Stimulated activated CD8-positive, alpha-beta memory T cell treated with anti-CD3 and anti-CD28 coated beads, Interleukin-4, amount 100 ng/mL, for 4 hours (primary cell): Measurements from ENCODE around the gene OSBP2.
"Not testable (repeated sequence)": the region's sequence is repeated elsewhere in the genome, so short reads cannot be mapped to it uniquely, and the experiment has no call there.

Experiments
- DNase-seq, 2 donors: peaks; one replicate each; pipeline ENCODE4 v3.0.0-alpha.2; 2020; ENCODE audit warnings: low read depth in 2 of 2, low spot score in 1 of 2

OSBP2 gene

DNA sequence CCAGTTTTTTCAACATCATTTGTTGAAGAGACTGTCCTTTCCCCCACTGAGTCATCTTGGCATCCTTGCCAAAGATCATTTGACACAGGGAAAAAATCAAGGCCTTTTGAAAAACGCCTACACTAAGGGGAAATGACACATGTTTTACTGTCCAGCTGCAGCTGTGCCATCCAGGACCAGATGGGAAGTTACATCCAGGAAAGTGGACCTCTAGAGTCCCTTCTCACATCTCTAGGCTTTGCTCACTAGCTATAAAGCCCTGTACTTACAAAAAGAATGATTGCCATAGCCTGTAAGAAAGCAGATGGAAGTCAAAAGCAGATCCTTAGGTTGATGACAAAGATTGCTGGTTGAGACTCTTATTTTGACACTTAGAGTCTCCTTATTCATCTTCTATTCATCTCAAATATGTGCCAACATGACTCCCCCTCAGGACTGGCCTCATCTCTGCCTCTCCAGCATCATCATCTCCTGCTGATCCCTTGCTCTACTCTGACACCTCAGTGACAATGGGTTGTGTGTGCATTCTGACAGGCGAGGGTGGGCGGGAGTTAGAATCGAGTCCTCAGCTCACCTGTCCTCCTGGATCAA is 22.8 kb downstream of the OSBP2 start:
- no peak for DNase-seq

DNA sequence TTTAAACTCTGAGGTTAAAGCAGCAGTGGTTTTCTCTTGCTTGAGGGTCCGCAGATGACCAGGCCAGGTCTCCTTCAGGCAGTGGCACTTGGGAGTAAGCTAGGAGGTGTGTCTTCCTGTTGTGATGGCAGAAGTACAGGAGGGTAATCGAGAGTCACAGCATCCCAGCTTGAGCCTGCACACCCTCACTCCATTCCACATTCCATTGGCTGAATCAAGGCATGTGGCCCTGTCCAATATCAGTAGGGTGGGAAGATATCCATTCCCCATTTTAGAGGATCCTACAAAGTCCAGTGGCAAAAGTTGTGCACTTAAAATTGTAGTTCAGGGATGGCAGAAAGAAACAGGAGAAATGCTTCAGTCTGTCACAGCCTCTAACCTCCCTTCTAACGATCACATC is 23.3 kb downstream of the OSBP2 start:
- no peak for DNase-seq

DNA sequence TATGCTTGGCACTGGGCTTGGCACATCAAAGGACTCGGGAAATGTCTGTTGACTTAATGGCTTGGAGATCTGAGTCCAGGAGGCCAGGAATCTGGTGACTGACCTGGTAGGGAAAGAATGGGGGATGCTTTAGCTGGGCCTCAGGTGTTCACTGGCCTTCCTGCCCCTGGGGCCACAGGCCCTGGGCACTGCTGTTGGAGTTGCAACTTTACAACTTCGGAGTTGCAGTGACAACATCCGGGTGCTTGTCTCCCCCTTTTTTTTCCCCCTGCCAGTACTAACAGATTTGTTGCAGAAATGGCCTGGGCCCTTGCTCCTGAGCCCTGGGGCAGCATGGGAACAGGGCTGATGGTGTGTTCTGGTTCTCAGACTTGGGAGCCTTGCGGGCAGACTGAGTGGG is 23.8 kb downstream of the OSBP2 start:
- DNase-seq, result no peak

DNA sequence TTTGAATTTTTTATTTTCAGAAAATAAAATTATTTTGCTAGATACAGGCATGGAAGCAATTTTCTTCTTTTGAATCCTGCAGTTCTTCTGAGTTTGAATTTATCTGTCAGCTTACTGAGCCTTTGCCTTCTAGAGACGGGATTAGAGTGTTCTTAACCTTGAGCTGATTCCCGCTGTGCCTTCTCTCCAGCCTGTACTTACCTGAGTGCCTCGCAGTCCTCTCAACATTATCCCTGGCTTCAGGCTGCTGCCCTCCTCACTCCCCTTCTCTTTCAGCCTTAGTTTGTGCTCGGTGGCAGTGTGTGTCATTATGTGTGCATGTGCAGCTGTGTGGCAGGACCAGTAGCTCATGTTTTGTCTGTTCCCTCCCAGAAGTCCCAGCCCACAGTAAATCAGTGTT is 24.3 kb downstream of the OSBP2 start:
- no peak for DNase-seq

DNA sequence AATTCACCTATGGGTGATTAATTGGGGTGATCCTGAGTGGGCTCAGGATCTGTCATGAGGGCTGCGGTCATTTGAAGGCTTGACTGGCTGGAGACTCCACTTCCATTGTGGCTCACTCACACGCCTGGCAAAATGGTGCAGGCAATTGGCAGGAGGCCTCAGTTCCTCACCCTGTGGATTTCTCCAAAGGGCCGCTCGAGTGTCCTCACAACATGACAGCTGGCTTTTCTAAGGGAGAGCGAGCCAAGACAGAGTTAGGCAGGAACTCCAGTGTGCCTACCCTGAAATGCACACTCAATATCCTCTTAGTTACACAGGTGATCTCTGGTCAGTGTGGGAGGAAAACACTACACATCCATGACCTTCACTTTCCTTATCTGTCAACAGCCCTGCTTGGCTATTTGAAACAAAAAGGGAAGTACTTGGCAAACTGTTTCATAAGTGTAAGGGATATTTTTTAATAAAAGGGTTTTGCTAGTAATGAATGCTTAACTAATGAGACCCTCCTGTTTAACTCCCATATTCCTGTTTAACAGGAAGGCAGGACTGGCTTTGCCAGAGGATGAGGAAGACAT is 25.7 kb downstream of the OSBP2 start:
- no peak for DNase-seq

DNA sequence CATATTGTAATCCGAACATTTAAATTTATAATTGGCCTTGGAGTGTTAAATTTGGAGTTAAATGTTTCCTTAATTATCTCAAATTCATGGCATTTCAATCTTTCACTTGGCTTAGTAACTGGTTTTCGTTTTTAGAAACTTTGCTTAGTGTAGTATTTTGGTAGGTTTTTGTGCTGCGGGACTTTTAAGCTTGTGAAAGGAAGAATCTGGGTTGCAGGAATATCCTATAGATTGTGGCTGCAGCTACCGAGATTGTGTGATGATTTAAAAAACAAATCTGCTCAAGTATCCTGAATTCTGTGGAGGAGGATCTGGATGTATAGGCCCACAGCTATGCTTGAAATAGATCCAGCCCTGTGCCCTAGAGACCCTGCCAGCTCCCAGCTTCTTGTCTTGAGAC is 27.1 kb downstream of the OSBP2 start:
- DNase-seq, result no peak

DNA sequence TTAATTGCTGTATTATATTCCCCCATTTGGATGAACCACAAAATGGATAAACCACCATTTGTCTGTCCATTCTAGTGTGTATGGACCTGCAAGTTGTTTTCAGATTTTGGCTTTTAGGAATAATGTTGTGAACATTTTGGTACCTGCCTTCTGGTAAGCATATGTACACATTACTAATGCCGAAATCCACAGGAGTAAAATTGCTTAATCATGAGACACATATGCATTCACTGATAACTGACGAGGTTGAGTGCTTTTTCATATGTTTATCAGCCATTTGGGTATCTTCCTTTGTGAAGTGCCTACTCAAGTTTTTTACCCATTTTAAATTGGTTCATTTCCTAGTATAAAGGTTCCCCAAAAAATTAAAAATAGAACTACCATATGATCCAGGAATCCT is 34.2 kb downstream of the OSBP2 start:
- DNase-seq, result no peak

DNA sequence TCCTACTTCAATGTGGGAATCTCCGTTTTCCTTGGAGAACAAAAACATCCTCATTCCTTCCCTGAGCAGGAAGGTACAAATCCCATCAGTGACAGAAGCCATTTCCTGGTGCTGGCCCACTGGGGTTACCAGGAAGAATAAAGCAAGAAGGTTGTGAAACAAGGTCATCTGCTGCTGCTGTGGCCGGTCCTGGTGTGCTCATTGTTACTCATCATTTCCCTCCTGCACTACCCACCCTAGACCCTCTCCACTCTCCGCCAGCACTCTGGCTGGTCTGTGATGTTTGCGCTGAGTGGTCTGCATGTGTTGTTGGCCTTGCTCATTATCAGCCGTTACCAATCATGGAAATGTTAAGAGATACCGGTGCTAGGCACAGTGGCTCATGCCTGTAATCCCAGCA is 37.0 kb downstream of the OSBP2 start:
- no peak for DNase-seq

DNA sequence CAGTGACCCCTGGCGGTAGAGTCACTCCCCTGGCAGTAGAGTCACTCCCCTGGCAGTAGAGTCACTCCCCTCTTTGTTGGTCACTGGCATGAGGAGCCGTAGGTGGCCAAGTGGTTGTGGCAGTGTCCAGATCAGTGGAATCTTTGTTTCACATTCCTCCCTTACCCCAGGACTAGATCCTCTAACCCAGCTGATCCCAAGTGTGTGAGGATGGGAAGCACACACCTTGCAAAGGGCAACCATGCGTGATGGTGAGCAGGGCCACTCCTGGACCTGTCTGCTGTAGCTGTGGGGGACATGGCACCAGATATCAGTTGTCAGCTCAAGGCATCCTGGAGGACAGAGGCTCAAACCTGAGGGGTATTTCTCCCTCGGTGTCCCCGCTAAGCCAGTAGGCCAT is 37.8 kb downstream of the OSBP2 start:
- DNase-seq, result no peak

DNA sequence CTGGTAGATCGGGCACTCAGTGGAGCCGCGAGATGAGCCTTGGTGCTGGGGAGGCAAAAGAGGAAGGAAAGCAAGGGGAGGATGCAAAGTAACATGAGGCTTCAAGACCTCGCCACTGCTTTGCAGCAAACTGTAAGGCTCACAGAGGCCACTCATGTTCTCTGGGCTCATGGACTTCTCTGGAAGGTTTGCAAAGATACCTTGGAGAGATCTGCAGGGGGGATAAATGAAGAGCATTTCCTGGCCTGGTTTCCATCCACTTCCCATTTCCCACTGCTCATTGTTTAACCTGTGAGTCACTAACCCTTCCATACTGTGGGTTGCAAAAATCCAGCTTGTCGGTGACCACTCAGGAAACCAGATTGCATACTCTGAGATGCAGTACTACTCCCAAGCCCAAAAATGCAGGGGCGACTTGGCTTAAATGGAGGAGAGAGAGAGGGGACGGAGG is 38.5 kb downstream of the OSBP2 start:
- DNase-seq, result no peak

DNA sequence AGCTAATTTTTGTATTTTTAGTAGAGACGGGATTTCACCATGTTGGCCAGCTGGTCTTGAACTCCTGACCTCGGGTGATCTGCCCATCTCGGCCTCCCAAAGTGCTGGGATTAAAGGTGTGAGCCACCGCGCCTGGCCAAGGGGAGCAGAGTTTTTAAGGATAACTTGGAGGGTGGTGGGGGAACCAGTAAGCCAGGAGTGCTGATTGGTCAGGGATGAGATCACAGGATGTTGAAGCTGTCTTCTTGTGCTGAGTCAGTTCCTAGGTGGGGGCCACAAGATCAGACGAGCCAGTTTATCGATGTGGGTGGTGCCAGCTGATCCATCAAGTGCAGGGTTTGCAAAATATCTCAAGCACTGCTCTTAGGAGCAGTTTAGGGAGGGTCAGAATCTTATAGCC is 45.3 kb downstream of the OSBP2 start:
- DNase-seq, result not testable (repeated sequence)

DNA sequence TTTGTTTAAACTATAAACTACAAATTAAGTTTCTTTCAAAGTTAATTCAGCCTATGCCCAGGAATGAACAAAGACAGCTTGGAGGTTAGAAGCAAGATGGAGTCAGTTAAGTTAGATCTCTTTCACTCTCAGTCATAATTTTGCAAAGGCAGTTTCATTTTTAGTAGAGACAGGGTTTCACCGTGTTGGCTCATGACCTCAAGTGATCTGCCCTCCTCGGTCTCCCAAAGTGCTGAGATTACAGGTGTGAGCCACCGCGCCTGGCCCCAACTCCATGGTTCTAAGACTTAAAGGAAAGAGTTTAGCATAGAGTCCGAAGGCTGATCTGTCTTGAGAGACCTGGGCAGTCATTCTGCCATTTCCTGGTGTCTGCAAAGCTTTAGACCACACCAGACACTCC is 45.8 kb downstream of the OSBP2 start:
- DNase-seq, result not testable (repeated sequence)

DNA sequence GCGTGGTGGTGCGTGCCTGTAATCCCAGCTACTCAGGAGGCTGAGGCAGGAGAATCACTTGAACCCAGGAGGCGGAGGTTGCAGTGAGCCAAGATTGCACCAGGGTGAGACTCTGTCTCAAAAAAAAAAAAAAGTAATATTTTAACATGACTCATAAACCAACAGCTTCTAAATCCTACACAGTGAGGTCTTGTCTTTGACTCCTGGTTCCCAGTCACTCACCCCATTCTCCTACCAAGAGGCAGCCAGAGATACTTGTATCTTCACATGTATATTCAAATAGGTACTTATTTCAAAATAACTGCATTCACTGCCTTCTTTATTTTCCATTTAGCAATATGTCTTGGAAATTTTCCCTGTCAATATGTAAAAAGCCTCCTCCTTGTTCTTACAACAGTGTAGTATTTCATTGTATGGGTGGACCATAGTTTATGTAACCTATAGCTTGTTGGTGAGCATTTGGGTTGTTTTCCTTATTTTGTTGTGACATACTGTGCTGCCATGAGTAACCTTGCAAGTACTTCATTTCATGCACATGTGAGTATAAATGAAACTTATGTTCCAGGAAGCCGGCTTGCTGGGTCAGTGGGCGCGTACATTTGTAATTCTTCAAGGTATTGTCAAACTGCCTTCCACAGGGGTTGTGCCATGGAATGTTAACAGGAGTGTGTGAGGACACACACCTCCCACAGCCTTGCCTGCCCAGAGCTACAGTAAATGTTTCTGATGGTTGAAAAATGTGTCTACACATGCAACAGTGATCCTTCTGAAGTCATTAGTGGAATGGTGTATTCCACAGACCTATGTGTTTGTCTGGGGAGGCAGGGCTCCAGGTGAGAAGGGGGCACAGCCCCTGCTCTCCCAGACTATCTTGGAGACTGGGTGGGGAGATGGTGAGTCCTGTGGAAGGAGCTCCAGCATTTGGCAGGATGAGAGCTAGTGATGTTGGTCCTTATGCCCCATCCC is 47.9 kb downstream of the OSBP2 start:
- no peak for DNase-seq

DNA sequence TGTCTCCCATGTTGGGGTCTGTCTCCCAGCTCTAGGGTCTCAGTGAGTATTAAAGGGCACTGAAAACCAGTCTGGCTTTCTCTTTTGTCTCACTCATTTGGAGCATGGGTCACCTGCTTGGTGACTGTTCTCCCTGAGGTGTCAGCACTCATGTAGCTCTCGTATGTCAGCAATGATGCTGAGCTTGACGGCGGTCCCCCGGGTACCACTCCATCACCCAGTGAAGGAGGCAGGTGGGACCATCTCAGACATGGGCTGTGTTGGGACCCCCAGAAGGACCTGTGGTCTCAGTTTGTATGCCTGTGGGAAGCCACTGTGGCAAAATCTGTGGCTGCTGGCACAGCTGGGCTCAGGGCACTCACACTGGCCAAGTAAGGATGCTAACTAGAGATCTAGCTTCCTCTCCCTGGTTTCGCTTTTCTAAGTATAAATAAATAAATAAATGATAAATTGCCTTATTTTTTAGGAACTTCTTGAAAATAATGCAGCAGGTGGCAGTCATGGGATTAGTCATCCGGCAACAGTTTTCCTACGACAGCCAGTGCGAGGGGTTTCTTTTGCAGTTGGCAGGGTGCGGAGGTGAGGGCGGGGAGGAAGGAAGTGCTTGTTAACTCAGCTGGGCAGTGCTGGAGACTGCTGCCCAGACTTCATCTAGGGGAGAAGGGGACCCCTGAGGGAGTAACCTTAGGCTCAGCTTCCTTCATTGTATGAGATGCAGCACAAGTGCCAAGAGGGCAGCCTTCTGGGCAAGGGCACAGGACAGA is 48.8 kb downstream of the OSBP2 start:
- DNase-seq, result no peak

DNA sequence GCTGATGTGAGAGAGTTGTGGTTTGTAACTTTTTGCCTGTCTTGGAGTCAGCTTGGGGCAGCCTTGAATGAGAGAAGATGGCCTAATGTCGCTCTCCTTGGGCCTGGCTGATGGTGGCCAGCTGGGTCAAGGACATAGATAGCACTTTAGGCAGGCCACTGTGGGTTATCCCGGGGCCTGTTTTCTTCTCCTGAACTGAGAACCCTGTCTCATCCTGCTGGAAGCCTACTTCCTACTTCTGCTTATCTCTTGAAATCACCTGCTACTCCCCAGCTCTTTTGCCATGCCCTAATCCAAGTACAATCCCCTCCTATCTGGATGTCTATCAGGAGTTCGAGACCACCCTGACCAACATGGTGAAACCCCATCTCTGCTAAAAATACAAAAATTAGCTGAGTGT is 49.5 kb downstream of the OSBP2 start:
- no peak for DNase-seq

DNA sequence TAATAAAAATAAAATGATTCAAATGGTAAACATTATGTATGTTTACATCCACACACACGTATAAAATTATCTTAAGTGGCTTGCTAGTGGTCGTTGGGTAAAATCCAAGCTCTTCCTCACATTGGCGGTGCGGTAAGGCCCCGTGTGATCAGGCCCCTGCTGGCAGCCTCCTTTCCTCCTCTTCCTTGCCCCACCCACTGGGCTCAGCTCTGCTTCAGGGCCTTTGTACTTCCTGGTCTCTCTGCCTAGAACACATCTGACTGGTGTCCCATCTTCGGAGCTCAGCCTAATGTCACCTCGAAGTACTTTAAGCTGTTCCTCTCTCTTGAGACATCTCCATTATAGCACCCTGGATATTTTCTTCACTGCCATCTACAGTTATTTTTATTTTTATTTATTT is 52.8 kb downstream of the OSBP2 start:
- DNase-seq, result no peak

DNA sequence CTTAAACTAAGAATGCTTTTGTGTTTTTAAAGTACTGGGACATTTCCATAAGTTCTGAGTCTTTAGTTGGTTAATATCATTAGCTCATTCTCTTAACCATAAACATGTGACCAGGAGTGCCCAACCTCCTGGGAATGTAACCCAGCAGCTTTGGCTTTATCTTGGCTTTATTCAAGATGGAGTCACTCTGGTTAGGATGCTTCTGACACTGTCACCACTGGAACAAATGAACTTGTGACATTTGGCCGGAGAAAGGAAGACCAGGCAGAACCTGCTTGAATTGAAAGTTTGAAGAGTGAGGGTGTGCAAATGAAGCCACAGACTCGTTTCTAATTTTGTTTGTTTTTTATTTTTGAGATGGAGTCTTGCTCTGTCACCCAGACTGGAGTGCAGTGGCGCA is 54.6 kb downstream of the OSBP2 start:
- no peak for DNase-seq

DNA sequence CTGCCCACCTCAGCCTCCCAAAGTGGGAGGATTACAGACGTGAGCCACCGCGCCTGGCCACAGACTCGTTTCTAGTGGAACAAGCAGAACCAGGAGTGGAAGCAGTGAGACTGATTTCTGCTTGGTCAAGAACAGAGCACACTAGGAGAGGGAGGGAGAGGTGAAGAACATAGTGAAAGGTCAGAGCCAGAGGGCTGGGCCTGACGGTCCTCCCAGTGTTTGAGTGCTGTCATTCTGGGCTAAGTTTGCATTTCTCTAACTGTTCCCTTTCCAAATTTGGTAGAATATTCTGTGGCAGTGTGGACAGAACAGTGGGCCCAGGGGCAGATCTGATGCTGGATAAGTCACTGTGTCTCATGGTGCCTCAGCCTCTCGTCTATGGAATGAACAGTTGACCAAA is 55.2 kb downstream of the OSBP2 start:
- DNase-seq, result no peak

DNA sequence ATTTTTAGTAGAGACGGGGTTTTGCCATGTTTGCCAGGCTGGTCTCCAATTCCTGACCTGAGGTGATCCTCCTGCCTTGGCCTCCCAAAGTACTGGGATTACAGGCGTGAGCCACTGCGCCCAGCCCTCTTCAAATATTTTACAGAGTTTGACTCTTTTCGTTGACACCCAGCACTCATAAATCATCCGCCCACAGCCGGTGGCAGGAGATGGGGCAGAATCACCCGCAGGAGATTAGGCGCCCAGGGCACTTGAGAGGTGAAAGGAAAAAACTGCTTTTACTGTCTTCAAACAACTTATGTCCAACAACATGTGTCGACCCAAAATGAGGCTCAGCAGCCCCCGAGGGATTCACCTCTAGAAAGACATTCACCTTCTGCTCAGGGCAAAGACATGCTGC is 56.9 kb downstream of the OSBP2 start:
- no peak for DNase-seq

DNA sequence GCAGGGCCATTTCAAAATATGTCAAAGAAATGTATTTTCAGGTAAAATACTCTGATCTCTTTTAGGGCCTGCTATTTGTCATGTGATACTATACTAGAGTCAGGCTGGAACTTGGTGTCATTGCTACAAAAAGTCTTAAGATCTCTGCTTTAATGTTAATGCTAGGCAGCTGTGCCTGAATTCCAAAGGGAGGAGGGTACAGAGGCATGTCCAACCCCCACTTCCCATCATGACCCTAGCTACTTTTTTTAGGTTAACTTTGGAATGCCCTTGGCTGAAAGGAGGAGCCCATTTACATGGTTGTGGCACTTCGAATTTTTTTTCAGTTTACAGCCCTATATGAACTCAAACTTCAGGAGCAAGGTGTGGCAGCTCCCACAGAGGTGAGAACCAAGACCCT is 58.1 kb downstream of the OSBP2 start:
- no peak for DNase-seq

DNA sequence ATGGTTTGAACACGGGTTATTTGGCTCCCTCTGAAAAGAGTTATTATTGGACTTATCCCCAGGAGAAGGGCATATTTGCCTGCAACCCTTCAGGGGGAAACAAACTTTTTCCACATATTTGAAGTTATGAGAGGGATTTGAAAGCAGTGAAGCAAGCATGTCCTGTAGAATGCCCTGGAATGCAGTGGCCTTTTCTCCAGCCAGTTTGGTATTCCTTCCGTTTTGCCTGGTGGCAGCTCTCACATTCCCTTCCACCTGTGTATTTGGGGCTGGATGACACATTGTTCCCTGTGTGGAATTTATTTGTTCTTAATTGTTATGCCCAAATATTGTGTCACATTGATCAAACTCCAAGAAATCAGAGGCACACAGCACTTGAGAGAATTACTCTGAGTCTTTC is 59.0 kb downstream of the OSBP2 start:
- DNase-seq, result no peak

DNA sequence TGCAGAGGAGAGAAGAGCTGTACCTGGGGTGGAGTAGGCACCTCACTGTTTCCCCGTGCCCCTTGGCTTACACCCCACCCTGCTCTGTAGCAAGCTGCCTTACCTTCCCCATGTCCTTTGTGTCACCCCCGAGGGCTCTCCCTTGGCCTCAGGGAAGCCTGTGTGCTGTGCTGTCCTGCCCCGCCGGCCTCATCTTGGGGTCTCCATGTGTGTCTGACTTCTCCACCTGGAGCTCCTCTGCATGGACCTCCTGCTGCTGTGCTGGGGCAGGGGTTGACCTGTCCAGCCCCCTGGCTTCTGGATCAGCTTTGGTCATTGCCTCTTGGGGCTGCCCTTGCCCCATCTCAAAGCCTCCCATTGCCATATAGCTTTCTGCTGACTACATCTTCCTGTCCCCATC is 59.8 kb downstream of the OSBP2 start:
- no peak for DNase-seq
